NCI-H1694 treated with DMSO at 0.1 percent for 48 hours (cell line): ENCODE data around the gene TMEM179.
"Not testable (repeated sequence)": the region's sequence is repeated elsewhere in the genome, so short reads cannot be mapped to it uniquely, and the experiment has no call there.

Experiments
- DNase-seq: peaks from one replicate; lab custom pipeline; 2025; lab: John Stamatoyannopoulos, UW

Gene TMEM179

GRCh38 chr14:104586832-104587620 is 17.5 kb downstream of the TMEM179 start:
- peak; percentile 99 for DNase-seq

GRCh38 chr14:104585966-104586697 is 18.4 kb downstream of the TMEM179 start:
- no peak for DNase-seq

- no peak for DNase-seq
These were observed 20.0 kb downstream of the TMEM179 start for GRCh38 chr14:104584557-104584956.

- peak; percentile 22 for DNase-seq
These were observed 20.9 kb downstream of the TMEM179 start for GRCh38 chr14:104583424-104584306.

- DNase-seq: peak; percentile 59
These were observed 21.9 kb downstream of the TMEM179 start for GRCh38 chr14:104582662-104583061.

- DNase-seq: no peak
These were observed 22.6 kb downstream of the TMEM179 start for GRCh38 chr14:104582005-104582404.

GRCh38 chr14:104581521-104581920 is 23.1 kb downstream of the TMEM179 start:
- no peak for DNase-seq

- peak; percentile 48 for DNase-seq
These were observed 23.6 kb downstream of the TMEM179 start for GRCh38 chr14:104580961-104581360.

- not testable (repeated sequence) for DNase-seq
These were observed 24.6 kb downstream of the TMEM179 start for GRCh38 chr14:104579939-104580338.

- DNase-seq: no peak
These were observed 25.1 kb downstream of the TMEM179 start, which contains the start of gene C14orf180 for GRCh38 chr14:104579507-104579906. C14orf180 (plus strand) TSS chr14:104579764; CDS start chr14:104586431, 6,667 bp downstream.

- peak; percentile 97 for DNase-seq
These were observed 26.3 kb downstream of the TMEM179 start for GRCh38 chr14:104578321-104578720.

- no peak for DNase-seq
These were observed 26.7 kb downstream of the TMEM179 start for GRCh38 chr14:104577847-104578301.

- DNase-seq: no peak
These were observed 27.1 kb downstream of the TMEM179 start for GRCh38 chr14:104577426-104577825.

- DNase-seq: no peak
These were observed 27.6 kb downstream of the TMEM179 start for GRCh38 chr14:104576970-104577332.

- DNase-seq: peak; percentile 38
These were observed 28.2 kb downstream of the TMEM179 start for GRCh38 chr14:104576232-104576969.

GRCh38 chr14:104574978-104575583 is 29.5 kb downstream of the TMEM179 start:
- no peak for DNase-seq

GRCh38 chr14:104574536-104574935 is 30.0 kb downstream of the TMEM179 start:
- DNase-seq: no peak

- no peak for DNase-seq
These were observed 30.6 kb downstream of the TMEM179 start for GRCh38 chr14:104573930-104574329.

GRCh38 chr14:104572668-104573067 is 31.9 kb downstream of the TMEM179 start:
- no peak for DNase-seq

GRCh38 chr14:104572024-104572626 is 32.4 kb downstream of the TMEM179 start:
- no peak for DNase-seq

- no peak for DNase-seq
These were observed 33.3 kb downstream of the TMEM179 start for GRCh38 chr14:104571246-104571645.
